Measurements from ENCODE around the gene MND1. TPM values are rescaled to one million over a fixed set of nuclear protein-coding genes. Genes with fewer than 3 reads are reported as not detected.
A peak's percentile ranks its signal among the peaks of the same experiment; 100 is the strongest.

The MND1 gene
- total RNA-seq, 1 donor from 2014 or later: 30.0 TPM

- no peak overlapping the region for H3K4me3 ChIP-seq (ENCODE audit: low read depth, low read length)
- TF ChIP-seq, protein P1, sequence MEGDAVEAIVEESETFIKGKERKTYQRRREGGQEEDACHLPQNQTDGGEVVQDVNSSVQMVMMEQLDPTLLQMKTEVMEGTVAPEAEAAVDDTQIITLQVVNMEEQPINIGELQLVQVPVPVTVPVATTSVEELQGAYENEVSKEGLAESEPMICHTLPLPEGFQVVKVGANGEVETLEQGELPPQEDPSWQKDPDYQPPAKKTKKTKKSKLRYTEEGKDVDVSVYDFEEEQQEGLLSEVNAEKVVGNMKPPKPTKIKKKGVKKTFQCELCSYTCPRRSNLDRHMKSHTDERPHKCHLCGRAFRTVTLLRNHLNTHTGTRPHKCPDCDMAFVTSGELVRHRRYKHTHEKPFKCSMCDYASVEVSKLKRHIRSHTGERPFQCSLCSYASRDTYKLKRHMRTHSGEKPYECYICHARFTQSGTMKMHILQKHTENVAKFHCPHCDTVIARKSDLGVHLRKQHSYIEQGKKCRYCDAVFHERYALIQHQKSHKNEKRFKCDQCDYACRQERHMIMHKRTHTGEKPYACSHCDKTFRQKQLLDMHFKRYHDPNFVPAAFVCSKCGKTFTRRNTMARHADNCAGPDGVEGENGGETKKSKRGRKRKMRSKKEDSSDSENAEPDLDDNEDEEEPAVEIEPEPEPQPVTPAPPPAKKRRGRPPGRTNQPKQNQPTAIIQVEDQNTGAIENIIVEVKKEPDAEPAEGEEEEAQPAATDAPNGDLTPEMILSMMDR (conservative IDR thresholded peaks at IDR 0.05; ENCODE audit: low read depth, low read length): peak; percentile 85
- DNase-seq (ENCODE audit: low read depth): no peak
These were observed 25.7 kb upstream of the MND1 start for GRCh38 chr4:153318696-153319320.

DNA sequence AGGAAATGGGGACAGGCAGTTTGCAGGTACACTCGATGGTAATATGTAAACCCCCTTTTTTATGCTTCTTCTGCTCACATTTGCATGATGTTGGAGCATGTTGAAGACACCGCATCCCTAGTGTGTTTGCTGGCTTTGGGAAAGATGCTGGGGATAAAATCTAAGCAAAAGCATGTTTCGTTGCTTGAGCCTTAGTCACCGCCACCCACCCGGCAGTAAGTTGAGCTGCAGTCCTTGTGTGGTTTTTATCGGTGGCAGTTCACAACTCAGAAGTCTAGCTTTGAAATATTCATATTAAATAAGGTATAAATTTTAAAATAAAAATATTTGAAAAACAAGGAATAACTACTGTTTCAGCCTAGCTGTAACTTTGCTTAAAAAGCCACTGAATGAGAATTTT lies 21.7 kb upstream of the MND1 start:
- DNase-seq (ENCODE audit: low read depth): no peak
- H3K4me3 ChIP-seq (ENCODE audit: low read depth, low read length): no peak overlapping the region
- TF ChIP-seq, protein P1 (conservative IDR thresholded peaks at IDR 0.05; ENCODE audit: low read depth, low read length): no peak

GRCh38 chr4:153324046-153324445 lies 20.4 kb upstream of the MND1 start:
- DNase-seq (ENCODE audit: low read depth): no peak
- TF ChIP-seq, protein P1 (conservative IDR thresholded peaks at IDR 0.05; ENCODE audit: low read depth, low read length): no peak
- no peak overlapping the region for H3K4me3 ChIP-seq (ENCODE audit: low read depth, low read length)

- TF ChIP-seq, protein P1 (conservative IDR thresholded peaks at IDR 0.05; ENCODE audit: low read depth, low read length): no peak
- H3K4me3 ChIP-seq (ENCODE audit: low read depth, low read length): no peak overlapping the region
- no peak for DNase-seq (ENCODE audit: low read depth)
These were observed 18.9 kb upstream of the MND1 start for GRCh38 chr4:153325558-153325957.

DNA sequence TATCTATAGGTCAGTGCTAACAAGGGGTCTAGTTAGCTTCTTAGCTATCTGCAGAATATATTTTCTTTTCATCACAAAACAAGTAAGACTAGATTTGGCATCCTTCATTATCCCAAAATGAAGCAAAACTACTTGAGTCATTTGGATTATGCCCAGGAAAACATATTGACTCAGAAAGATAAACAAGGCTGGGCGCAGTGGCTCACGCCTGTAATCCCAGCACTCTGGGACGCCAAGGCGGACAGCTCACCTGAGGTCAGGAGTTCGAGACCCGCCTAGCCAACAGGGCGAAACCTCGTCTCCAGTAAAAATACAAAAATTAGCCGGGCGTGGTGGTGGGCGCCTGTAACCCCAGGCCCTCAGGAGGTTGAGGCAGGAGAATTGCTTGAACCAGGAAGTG lies 18.0 kb upstream of the MND1 start:
- TF ChIP-seq, protein P1 (conservative IDR thresholded peaks at IDR 0.05; ENCODE audit: low read depth, low read length): no peak
- no peak for DNase-seq (ENCODE audit: low read depth)

GRCh38 chr4:153327247-153327646 lies 17.2 kb upstream of the MND1 start:
- no peak overlapping the region for H3K4me3 ChIP-seq (ENCODE audit: low read depth, low read length)
- DNase-seq (ENCODE audit: low read depth): no peak
- TF ChIP-seq, protein P1 (conservative IDR thresholded peaks at IDR 0.05; ENCODE audit: low read depth, low read length): no peak

More for the DNA sequence above, 18.0 kb upstream of the MND1 start:
- no peak overlapping the region for H3K4me3 ChIP-seq (ENCODE audit: low read depth, low read length)

DNA sequence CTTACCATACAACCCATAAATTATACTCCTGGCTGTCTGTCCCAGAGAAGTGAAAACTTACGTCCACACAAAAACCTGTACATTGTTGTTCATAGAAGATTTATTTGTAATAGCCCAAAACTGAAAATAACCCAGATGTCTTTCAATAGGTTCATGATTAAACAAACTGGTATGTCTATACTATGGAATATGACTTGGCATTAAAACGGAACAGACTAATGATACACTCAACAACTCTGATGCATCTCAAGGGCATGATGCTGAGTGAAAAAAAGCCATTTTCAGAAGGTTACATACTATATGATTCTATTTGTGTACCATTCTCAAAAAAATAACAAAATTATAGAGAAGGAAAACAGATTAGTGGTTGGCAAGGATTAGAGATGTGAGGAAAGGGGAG lies 11.6 kb upstream of the MND1 start:
- TF ChIP-seq, protein P1 (conservative IDR thresholded peaks at IDR 0.05; ENCODE audit: low read depth, low read length): no peak
- H3K4me3 ChIP-seq (ENCODE audit: low read depth, low read length): no peak overlapping the region
- no peak for DNase-seq (ENCODE audit: low read depth)

Data from epithelial cell of proximal tubule (primary cell).